Central memory CD8-positive, alpha-beta T cell (primary cell): ENCODE data around the gene COX10.
"Not testable (repeated sequence)": the region's sequence is repeated elsewhere in the genome, so short reads cannot be mapped to it uniquely, and the experiment has no call there.

Experiments
- ATAC-seq: fragments of 150-1000 bp; cut with Tn5 transposase; replicated peaks from 2 replicates; pipeline ENCODE4 v1.10.0; 2022; ENCODE audit warnings: mild to moderate bottlenecking, moderate FRiP score, moderate number of reproducible peaks; ENCODE audit not compliant: poor library complexity, severe bottlenecking; ENCODE audit errors: extremely low read depth
- DNase-seq, 2 donors: peaks; one replicate each; pipeline ENCODE4 v3.0.0; 2021; ENCODE audit warnings: low spot score in 2 of 2
- H3K27ac Mint-ChIP-seq: one replicate; pipeline ENCODE4 v1.8.0; 2022; ENCODE audit warnings: low read depth, mild to moderate bottlenecking, moderate library complexity, mixed read lengths
- H3K27me3 Mint-ChIP-seq: one replicate; pipeline ENCODE4 v1.8.0; 2022; ENCODE audit warnings: mixed read lengths
- H3K36me3 Mint-ChIP-seq: one replicate; pipeline ENCODE4 v1.8.0; 2022; ENCODE audit warnings: mild to moderate bottlenecking, moderate library complexity, mixed read lengths; ENCODE audit not compliant: insufficient read depth
- H3K4me1 Mint-ChIP-seq: one replicate; pipeline ENCODE4 v1.8.0; 2022; ENCODE audit warnings: mixed read lengths
- H3K4me3 Mint-ChIP-seq: one replicate; pipeline ENCODE4 v1.8.0; 2022; ENCODE audit warnings: mild to moderate bottlenecking, moderate library complexity, mixed read lengths
- H3K9me3 Mint-ChIP-seq: one replicate; pipeline ENCODE4 v1.8.0; 2022; ENCODE audit warnings: mixed read lengths

COX10 gene

DNA sequence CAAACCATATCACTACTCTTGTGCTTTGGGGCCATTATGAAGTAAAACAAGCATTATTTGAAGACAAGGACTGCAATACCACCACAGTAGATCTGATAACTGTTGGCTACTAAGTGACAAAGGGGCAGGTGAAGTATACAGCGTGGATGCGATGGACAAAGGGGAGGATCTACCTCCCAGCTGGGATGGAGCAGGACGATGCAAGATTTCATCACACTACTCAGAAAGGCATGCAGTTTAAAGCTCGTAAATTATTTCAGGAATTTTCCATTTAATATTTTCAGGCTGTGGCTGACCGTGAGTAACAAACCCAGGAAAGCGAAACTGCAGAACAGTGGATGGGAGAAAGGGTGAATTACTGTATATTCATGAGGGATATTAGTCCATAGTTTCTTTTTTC is 161.9 kb downstream of the COX10 start:
- not testable (repeated sequence) for H3K9me3 Mint-ChIP-seq, ATAC-seq, H3K27me3 Mint-ChIP-seq, H3K4me3 Mint-ChIP-seq, H3K27ac Mint-ChIP-seq, H3K4me1 Mint-ChIP-seq, H3K36me3 Mint-ChIP-seq, DNase-seq

DNA sequence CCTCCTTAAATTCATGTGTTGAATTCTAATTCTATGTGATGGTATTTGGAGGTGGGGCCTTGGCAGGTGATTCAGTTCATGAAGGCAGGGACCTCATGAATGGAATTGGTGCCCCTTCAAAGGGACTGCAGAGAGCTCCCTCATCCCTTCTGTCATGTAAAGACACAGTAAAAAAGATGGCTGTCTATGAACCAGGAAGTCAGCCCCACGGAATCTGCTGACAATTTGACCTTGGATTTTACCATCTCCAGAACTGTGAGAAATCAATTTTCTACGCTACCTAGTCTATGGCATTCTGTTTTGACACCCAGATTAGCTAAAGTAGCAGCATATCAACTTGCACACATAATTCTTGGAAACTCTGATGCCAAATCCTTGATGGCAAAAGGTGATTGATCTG is 165.7 kb downstream of the COX10 start:
- not testable (repeated sequence) for H3K4me1 Mint-ChIP-seq, H3K27ac Mint-ChIP-seq, DNase-seq

GRCh38 chr17:14236032-14236431 is 166.7 kb downstream of the COX10 start:
- not testable (repeated sequence) for DNase-seq, H3K27me3 Mint-ChIP-seq, H3K9me3 Mint-ChIP-seq, H3K27ac Mint-ChIP-seq, H3K4me1 Mint-ChIP-seq, H3K4me3 Mint-ChIP-seq, ATAC-seq, H3K36me3 Mint-ChIP-seq

More for the DNA sequence above, 165.7 kb downstream of the COX10 start:
- not testable (repeated sequence) for H3K27me3 Mint-ChIP-seq, H3K4me3 Mint-ChIP-seq, ATAC-seq, H3K36me3 Mint-ChIP-seq, H3K9me3 Mint-ChIP-seq

GRCh38 chr17:14236762-14237161 is 167.5 kb downstream of the COX10 start, which contains the start of gene CDRT15:
TSS of gene CDRT15 (minus strand) at chr17:14236862. CDS start at chr17:14236833, 29 bp downstream.
- H3K27ac Mint-ChIP-seq, H3K4me1 Mint-ChIP-seq, ATAC-seq, H3K9me3 Mint-ChIP-seq, H3K4me3 Mint-ChIP-seq, H3K36me3 Mint-ChIP-seq, H3K27me3 Mint-ChIP-seq, DNase-seq: not testable (repeated sequence)

DNA sequence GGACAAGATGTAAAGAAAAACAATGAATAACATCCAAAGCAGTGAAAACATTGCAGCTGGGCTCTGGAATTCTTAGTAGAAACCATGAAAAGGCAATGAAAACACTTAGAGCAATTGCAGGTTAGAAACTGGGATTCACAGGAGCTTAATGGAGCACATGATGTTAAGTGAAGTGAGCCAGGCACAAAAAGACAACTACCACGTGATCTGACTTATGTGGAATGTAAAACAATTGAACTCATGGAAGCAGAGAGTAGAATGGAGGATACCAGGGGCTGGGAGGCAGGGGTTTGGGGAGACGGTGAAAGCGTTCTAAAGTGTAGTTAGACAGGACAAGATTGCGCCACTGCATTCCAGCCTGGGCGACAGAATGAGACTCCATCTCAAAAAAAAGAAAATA is 170.0 kb downstream of the COX10 start:
- H3K4me1 Mint-ChIP-seq, H3K9me3 Mint-ChIP-seq, H3K4me3 Mint-ChIP-seq, H3K27me3 Mint-ChIP-seq, ATAC-seq, H3K36me3 Mint-ChIP-seq, DNase-seq, H3K27ac Mint-ChIP-seq: not testable (repeated sequence)

GRCh38 chr17:14245002-14245401 is 175.7 kb downstream of the COX10 start:
- Mint-ChIP-seq H3K4me1 (no peaks in the 10 kb centered on the region), H3K4me3 (no peak overlapping the region), H3K9me3 (no peaks in the 10 kb centered on the region), H3K36me3 (no peaks in the 10 kb centered on the region), H3K27me3 (peaks cover 20% of the 10 kb centered on the region), H3K27ac (no peak overlapping the region)
- DNase-seq (no peak), ATAC-seq (no peak)

DNA sequence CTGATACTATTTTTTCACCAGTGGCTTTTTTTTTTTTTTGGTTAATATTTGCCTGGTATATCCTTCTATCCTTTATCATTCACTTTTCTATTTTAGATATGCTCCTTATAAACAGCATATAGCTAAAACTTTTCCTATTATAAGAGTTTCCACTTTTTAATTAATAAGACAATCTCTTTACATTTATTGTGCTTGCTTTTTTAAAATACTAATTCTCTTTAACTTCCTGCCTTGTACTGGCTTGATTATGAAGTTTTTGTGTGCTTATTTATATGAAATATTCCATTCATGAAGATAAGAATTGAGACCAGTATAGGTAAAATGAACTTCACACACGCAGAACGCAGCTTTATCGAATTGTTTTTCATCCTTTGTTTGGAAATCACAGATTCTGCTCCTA is 176.3 kb downstream of the COX10 start:
- H3K9me3 Mint-ChIP-seq, result no peaks in the 10 kb centered on the region
- H3K27me3 Mint-ChIP-seq, result peaks cover 20% of the 10 kb centered on the region
- no peaks in the 10 kb centered on the region for H3K36me3 Mint-ChIP-seq
- DNase-seq (no peak), ATAC-seq (no peak)
- no peaks in the 10 kb centered on the region for H3K4me1 Mint-ChIP-seq
- no peak overlapping the region for H3K27ac Mint-ChIP-seq
- no peak overlapping the region for H3K4me3 Mint-ChIP-seq
